GM12801 (cell line): ENCODE data around the gene SLC1A6.

Experiments
- CTCF ChIP-seq: IDR thresholded peaks from one replicate; pipeline ENCODE4 v1.5.1; 2011; ENCODE audit warnings: control low read depth; ENCODE audit not compliant: insufficient read length; ENCODE audit errors: extremely low read depth

The SLC1A6 gene

GRCh38 chr19:14940266-14940665, 39.4 kb downstream of the SLC1A6 start:
- no peak for TF ChIP-seq CTCF

- no peak for TF ChIP-seq CTCF
Observed at GRCh38 chr19:14933506-14933905, 46.2 kb downstream of the SLC1A6 start.

DNA sequence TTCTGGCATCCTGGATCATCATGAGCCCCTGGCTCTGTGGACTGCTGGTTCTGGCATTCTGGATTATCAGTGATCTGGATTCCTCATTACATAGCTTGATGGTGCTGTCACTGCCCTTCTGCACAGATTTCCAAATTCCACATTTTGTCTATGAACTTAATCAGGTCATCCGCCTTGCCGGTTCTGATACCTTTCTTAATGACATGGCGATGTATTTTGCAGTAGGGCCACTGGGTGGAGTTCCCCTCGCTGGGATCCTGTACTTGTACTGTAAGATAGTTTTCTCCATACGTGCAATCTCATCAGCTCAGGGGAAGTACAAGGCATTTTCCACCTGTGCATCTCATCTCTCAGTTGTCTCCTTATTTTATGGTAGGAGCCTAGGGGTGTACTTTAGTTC, 62.8 kb downstream of the SLC1A6 start:
- TF ChIP-seq CTCF = no peak

- no peak for TF ChIP-seq CTCF
Observed at GRCh38 chr19:14915116-14915515, 64.5 kb downstream of the SLC1A6 start.

DNA sequence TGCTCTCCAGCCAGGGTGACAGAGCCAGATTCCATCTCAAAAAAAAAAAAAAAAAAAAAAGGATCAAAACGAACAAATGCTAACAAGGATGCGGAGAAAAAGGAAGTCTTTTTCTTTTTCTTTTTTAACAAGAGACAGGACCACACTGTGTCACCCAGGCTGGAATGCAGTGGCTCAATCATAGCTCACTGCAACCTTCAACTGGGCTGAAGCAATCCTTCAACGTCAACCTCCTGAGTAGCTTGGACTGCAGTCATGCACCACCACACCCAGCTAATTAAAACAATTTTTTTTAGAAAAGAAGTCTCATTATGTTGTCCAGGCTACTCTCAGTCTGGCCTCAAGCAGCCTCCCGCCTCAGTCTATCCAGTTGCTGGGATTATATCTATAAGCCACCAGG, 73.0 kb downstream of the SLC1A6 start:
- no peak for TF ChIP-seq CTCF

- TF ChIP-seq CTCF = no peak
Observed at GRCh38 chr19:14901675-14902260, 77.9 kb downstream of the SLC1A6 start.
